ENCODE results near the gene FBXO24. TPM values are rescaled to one million over a fixed set of nuclear protein-coding genes. Genes with fewer than 3 reads are reported as not detected.

The FBXO24 gene
- total and polyA plus RNA-seq, 9 of the 15 experiments (the other 6 are each of a cell fraction or from before 2014, with no cell fraction given): 0.17 to 0.95 (median 0.50) TPM

DNA sequence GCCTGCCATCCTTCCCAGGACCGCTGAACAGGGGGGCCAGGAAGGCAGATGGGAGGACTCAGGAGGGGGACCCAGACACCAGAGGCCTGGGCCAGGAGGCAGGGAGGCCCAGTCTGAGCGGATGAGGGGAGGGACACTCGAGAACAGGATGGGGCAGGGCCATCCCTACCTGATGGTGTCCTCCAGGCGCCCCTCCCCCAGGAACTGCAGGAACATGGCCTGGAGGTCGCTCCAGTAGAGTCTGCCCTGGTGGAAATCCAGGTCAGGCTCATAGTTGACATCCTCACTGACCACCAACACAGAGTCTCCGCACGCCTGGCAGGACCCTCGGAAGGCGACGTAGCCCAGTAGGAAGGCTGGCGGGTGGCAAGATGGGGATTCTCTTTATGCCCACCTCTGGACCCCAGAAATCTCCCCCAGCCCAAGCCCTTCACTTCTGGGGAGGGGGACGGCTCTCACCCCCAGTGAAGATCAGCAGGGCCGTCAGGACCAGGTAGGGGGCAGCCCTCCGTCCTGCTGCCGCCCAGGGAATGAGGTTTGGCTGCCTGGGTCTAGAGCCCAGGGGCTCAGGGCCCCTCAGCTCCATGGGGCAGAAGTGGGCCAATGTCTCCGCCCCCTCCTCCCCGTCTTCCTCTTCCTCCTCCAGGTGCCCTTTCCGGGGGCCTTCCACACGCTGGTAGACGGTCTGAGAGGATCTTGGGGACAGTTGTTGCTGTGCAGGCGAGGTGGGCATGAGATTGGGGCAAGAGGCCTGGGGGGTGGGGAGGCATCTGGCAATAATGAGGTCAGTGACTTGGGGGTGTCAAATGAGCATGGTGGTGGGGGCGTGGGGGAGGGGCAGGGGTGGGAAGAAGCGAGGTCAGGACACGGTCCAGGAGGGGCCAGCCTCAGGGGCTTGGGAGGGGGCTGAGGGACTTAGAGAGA lies 54.7 kb downstream of the FBXO24 start (continued):
- TF ChIP-seq DIDO1 (tag; IDR thresholded peaks at IDR 0.05; ENCODE audit: low read depth) (no peak), FOXK1 (CRISPR knock-in tag; IDR thresholded peaks at IDR 0.05; ENCODE audit: borderline replicate concordance) (no peak), CHD4 (IDR thresholded peaks at IDR 0.05; ENCODE audit: insufficient read depth, insufficient replicate concordance, low read depth, low read length, poor library complexity, severe bottlenecking) (no peak), CBX1 (IDR thresholded peaks at IDR 0.05; ENCODE audit: low read depth) (no peak), FUS (optimal IDR thresholded peaks at IDR 0.05; ENCODE audit: low read depth, low read length) (no peak), ZEB2 (IDR thresholded peaks at IDR 0.05) (no peak), MYC (IDR thresholded peaks at IDR 0.05; ENCODE audit: low read depth, low read length) (no peak), MYC (CRISPR knock-in tag; IDR thresholded peaks at IDR 0.05; ENCODE audit: borderline replicate concordance, low read depth) (no peak), SETDB1 (IDR thresholded peaks at IDR 0.05; ENCODE audit: low read length) (no peak), ZNF212 (CRISPR knock-in tag; IDR thresholded peaks at IDR 0.05) (no peak), GTF2A2 (tag; IDR thresholded peaks at IDR 0.05) (no peak), FOS (IDR thresholded peaks at IDR 0.05; ENCODE audit: extremely low read depth, insufficient read length) (no peak), ADNP (tag; IDR thresholded peaks at IDR 0.05) (no peak), SAFB2 (IDR thresholded peaks at IDR 0.05; ENCODE audit: borderline replicate concordance, low read depth, low read length, severe bottlenecking) (no peak), ZBTB8A (IDR thresholded peaks at IDR 0.05; ENCODE audit: partially characterized antibody) (no peak), ZFPM2 (CRISPR knock-in tag; IDR thresholded peaks at IDR 0.05) (no peak), HDAC8 (tag; IDR thresholded peaks at IDR 0.05) (no peak), TAF1 (IDR thresholded peaks at IDR 0.05; ENCODE audit: control insufficient read depth, extremely low read depth, insufficient read depth, low read length, severe bottlenecking) (peak; percentile 29), ZBTB1 (CRISPR knock-in tag; IDR thresholded peaks at IDR 0.05; ENCODE audit: borderline replicate concordance, low read depth) (no peak)
- TF ChIP-seq, protein P1, sequence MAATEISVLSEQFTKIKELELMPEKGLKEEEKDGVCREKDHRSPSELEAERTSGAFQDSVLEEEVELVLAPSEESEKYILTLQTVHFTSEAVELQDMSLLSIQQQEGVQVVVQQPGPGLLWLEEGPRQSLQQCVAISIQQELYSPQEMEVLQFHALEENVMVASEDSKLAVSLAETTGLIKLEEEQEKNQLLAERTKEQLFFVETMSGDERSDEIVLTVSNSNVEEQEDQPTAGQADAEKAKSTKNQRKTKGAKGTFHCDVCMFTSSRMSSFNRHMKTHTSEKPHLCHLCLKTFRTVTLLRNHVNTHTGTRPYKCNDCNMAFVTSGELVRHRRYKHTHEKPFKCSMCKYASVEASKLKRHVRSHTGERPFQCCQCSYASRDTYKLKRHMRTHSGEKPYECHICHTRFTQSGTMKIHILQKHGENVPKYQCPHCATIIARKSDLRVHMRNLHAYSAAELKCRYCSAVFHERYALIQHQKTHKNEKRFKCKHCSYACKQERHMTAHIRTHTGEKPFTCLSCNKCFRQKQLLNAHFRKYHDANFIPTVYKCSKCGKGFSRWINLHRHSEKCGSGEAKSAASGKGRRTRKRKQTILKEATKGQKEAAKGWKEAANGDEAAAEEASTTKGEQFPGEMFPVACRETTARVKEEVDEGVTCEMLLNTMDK (IDR thresholded peaks at IDR 0.05; ENCODE audit: borderline replicate concordance, insufficient read depth, low read depth, low read length, poor library complexity, severe bottlenecking): peak; percentile 46
- TF ChIP-seq, protein P2, sequence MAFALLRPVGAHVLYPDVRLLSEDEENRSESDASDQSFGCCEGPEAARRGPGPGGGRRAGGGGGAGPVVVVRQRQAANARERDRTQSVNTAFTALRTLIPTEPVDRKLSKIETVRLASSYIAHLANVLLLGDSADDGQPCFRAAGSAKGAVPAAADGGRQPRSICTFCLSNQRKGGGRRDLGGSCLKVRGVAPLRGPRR (CRISPR knock-in tag; IDR thresholded peaks at IDR 0.05): no peak
- TF ChIP-seq, protein P3, sequence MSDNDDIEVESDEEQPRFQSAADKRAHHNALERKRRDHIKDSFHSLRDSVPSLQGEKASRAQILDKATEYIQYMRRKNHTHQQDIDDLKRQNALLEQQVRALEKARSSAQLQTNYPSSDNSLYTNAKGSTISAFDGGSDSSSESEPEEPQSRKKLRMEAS (CRISPR knock-in tag; IDR thresholded peaks at IDR 0.05): no peak
- TF ChIP-seq, protein P4, sequence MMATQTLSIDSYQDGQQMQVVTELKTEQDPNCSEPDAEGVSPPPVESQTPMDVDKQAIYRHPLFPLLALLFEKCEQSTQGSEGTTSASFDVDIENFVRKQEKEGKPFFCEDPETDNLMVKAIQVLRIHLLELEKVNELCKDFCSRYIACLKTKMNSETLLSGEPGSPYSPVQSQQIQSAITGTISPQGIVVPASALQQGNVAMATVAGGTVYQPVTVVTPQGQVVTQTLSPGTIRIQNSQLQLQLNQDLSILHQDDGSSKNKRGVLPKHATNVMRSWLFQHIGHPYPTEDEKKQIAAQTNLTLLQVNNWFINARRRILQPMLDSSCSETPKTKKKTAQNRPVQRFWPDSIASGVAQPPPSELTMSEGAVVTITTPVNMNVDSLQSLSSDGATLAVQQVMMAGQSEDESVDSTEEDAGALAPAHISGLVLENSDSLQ (IDR thresholded peaks at IDR 0.05): no peak
- TF ChIP-seq, protein P5, sequence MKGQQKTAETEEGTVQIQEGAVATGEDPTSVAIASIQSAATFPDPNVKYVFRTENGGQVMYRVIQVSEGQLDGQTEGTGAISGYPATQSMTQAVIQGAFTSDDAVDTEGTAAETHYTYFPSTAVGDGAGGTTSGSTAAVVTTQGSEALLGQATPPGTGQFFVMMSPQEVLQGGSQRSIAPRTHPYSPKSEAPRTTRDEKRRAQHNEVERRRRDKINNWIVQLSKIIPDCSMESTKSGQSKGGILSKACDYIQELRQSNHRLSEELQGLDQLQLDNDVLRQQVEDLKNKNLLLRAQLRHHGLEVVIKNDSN (CRISPR knock-in tag; IDR thresholded peaks at IDR 0.05): no peak
